ENCODE measurements around the gene TEPSIN.

The TEPSIN gene

DNA sequence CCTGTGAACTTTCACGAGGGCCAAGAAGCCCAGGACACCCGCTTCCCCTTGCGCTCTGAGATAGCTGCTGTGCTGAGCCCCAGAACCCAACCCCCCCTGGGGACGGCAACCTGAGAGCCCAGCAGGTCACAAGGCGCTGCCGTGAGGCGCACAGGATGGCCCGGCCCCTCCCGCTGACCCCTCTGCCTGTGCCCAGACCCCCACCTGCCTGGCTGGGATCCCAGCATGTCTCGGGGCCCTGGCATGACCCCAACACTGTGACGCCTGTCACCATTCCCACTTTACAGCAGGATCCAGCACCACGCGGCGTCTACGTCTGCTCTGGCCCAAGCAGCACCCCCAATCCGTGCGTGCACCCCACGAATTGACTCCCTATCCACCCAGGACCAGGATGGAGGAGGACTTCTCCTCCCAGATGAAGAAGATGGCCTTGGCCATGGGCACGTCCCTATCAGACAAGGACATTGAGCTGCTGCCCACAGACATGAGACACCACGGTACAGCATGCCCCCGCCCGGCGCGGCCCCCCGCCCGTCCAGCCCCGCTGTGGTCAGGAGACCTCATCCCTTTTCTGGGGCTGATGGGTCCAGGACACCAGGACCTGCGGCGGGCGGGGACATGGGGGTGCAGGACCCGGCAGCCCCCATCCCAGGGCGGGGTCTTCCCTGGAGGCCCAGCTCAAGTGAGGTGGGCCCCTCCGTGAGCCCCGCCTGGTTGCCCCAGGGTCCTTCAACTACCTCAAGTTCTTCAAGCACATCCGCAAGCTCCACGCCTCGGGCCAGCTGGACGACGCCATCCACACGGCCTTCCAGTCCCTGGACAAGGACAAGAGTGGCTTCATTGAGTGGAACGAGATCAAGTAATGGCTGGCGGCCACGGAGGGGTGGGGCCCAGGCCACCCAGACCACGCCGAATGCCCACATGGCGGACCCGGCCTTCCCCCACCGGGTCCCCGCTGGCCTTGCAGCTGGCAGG lies 57.7 kb downstream of the TEPSIN start:
- DNase-seq = no peak

DNA sequence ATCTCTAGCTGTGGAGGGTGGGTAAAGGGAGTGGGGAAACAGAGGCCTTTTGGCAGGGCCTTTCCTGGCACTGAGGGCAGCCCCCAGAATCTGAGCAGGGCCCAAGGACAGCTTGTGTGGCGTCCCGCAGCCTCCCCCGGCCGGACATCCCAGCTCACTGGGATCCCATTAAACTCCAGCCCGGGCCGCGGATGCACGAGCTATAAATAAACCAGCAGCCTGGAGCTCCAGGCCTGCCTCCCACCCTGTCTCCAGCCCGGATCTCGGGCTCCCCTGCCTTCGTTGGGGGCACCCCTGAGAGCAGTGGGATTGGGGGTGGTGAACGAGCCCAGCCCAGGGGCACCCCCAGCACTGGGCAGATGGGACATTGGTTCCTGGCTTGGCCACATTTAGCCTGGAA lies 59.0 kb downstream of the TEPSIN start:
- no peak for DNase-seq

DNA sequence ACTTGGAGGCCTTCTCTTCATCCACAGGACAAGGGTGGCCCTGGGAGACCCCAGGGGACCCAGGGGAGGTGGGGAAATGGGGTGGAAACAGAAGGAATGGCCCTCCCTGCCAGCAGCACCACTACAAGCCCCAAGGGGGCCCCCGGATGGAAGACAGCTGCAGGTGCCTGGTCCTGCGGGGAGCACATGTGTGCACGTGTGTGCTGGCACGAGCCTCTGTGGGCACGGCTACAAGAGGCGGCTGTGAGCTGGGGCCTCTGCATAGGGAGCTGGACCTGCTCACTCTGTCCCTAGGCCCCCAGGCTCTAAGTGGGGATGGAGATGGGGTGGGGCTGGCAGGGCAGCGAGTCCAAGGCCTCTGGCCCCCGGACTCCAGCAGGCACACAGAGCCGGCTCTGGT lies 59.6 kb downstream of the TEPSIN start:
- DNase-seq = no peak
